Activated T-helper 17 cell treated with anti-CD3 and anti-CD28 coated beads, Interleukin-2, amount 50 U/mL, for 72 hours (primary cell): ENCODE measurements around the gene RNF157. TPM values are rescaled to one million over a fixed set of nuclear protein-coding genes. Genes with fewer than 3 reads are reported as not detected.
"Not testable (repeated sequence)": the region's sequence is repeated elsewhere in the genome, so short reads cannot be mapped to it uniquely, and the experiment has no call there.

Source experiments
- ATAC-seq: fragments of 150-1000 bp; cut with Tn5 transposase; replicated peaks from 2 replicates; pipeline ENCODE4 v1.10.0; 2021; ENCODE audit warnings: mild to moderate bottlenecking, moderate library complexity
- H3K27ac Mint-ChIP-seq: one replicate; pipeline ENCODE4 v1.8.0; 2022; ENCODE audit warnings: mixed read lengths
- H3K27me3 Mint-ChIP-seq: one replicate; pipeline ENCODE4 v1.8.0; 2022; ENCODE audit warnings: mixed read lengths
- H3K36me3 Mint-ChIP-seq: one replicate; pipeline ENCODE4 v1.8.0; 2022; ENCODE audit warnings: low read depth, mild to moderate bottlenecking, mixed read lengths
- H3K4me1 Mint-ChIP-seq: one replicate; pipeline ENCODE4 v1.8.0; 2022; ENCODE audit warnings: mixed read lengths
- H3K4me3 Mint-ChIP-seq: one replicate; pipeline ENCODE4 v1.8.0; 2022; ENCODE audit warnings: mild to moderate bottlenecking, mixed read lengths
- H3K9me3 Mint-ChIP-seq: one replicate; pipeline ENCODE4 v1.8.0; 2022; ENCODE audit warnings: mixed read lengths
- total RNA-seq, 2 donors: library from RNA; stranded (reverse); gene quantifications; one replicate each; pipeline ENCODE4 v1.2.3, GENCODE V29; 2022

The RNF157 gene
- total RNA-seq, 2 donors from 2014 or later: 15.5 to 17.4 TPM

- Mint-ChIP-seq H3K4me1 (peaks cover 29% of the 10 kb centered on the region), H3K27me3 (no peaks in the 10 kb centered on the region), H3K4me3 (peak within 1 kb of the TSS; percentile 96), H3K27ac (peak within 1 kb of the TSS; percentile 96), H3K36me3 (peaks cover 51% of the 10 kb centered on the region), H3K9me3 (no peaks in the 10 kb centered on the region)
- peak; percentile 87 for ATAC-seq
These were observed 24.7 kb upstream of the RNF157 start, which contains the start of gene UBALD2 for GRCh38 chr17:76264755-76265623. UBALD2 (plus strand) TSS chr17:76265348; CDS start chr17:76265506, 158 bp downstream.

- Mint-ChIP-seq H3K4me1 (peaks cover 24% of the 10 kb centered on the region), H3K27ac (peak overlapping the region; percentile 90), H3K9me3 (no peaks in the 10 kb centered on the region), H3K4me3 (peak overlapping the region; percentile 79), H3K27me3 (no peaks in the 10 kb centered on the region), H3K36me3 (peaks cover 45% of the 10 kb centered on the region)
- peak; percentile 1 for ATAC-seq
These were observed 24.1 kb upstream of the RNF157 start for GRCh38 chr17:76264425-76264754.

- H3K9me3 Mint-ChIP-seq: no peaks in the 10 kb centered on the region
- ATAC-seq: no peak
- no peaks in the 10 kb centered on the region for H3K27me3 Mint-ChIP-seq
- peak overlapping the region; percentile 90 for H3K27ac Mint-ChIP-seq
- H3K4me3 Mint-ChIP-seq: peak overlapping the region; percentile 79
- peaks cover 22% of the 10 kb centered on the region for H3K4me1 Mint-ChIP-seq
- H3K36me3 Mint-ChIP-seq: peaks cover 40% of the 10 kb centered on the region
These were observed 23.6 kb upstream of the RNF157 start for GRCh38 chr17:76263896-76264295.

- Mint-ChIP-seq H3K4me1 (peaks cover 22% of the 10 kb centered on the region), H3K27me3 (no peaks in the 10 kb centered on the region), H3K9me3 (no peaks in the 10 kb centered on the region), H3K27ac (peak overlapping the region; percentile 90), H3K36me3 (peaks cover 29% of the 10 kb centered on the region), H3K4me3 (peak overlapping the region; percentile 79)
- ATAC-seq: no peak
These were observed 22.5 kb upstream of the RNF157 start for GRCh38 chr17:76262732-76263344.

DNA sequence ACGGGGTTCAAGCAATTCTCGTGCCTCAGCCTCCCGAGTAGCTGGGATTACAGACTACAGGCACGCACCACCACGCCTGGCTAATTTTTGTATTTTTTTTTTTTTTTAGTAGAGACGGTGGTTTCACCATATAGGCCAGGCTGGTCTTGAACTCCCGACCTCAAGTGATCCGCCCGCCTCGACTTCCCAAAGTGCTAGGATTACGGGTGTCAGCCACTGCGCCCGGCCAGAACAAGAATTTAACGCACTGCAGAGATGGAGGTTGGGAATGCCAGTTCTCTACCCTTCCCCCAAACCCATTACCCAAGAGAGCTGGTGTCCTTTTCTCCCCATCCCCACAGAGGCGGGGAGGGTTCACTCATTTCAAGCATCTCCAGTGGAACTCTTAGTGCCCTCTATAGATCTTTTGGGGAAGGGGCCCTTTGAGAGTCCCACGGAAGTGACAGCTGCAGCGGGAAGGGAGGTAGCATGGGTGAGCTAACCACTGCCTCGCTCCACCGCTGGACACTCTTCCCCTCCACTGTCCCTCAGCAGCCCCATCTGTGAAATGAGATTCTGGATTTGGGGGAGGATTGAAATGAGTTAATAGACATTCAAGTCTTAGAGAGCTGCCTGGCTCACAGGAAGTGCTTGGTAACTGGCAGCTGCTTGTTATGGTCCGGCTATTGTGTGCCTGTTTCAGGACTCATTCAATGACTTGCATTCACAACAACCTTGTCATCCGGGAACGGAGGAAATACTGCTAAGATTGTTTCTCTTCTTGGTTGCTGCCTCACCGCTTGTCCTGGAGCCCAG, 21.3 kb upstream of the RNF157 start:
- H3K27me3 Mint-ChIP-seq: no peaks in the 10 kb centered on the region
- H3K4me3 Mint-ChIP-seq: no peak overlapping the region
- peaks cover 26% of the 10 kb centered on the region for H3K4me1 Mint-ChIP-seq
- H3K9me3 Mint-ChIP-seq: peaks cover 3% of the 10 kb centered on the region
- H3K27ac Mint-ChIP-seq: no peak overlapping the region
- H3K36me3 Mint-ChIP-seq: peaks cover 17% of the 10 kb centered on the region
- no peak for ATAC-seq

DNA sequence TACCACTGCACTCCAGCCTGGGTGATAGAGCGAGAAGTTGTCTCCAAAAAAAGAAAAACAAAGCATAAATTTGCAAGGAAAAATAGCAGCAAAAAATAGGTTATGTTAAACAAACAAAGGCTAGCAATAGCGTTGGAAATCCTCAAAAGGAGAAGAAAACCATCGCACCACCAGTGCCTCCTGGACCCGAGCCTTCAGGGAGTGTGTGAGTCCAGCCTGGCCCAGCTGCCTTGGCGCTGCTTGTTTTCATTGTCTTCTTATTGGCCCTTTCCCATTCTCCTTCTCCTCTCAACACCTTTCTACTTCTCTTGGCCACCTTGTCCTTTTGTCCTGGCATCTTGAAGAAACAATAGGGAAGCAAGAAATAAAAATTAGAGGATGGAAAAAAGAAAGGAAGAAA, 20.4 kb upstream of the RNF157 start:
- Mint-ChIP-seq H3K27ac (no peak overlapping the region), H3K4me3 (no peak overlapping the region), H3K4me1 (peaks cover 26% of the 10 kb centered on the region), H3K36me3 (peaks cover 8% of the 10 kb centered on the region), H3K27me3 (no peaks in the 10 kb centered on the region), H3K9me3 (peaks cover 3% of the 10 kb centered on the region)
- ATAC-seq: no peak

DNA sequence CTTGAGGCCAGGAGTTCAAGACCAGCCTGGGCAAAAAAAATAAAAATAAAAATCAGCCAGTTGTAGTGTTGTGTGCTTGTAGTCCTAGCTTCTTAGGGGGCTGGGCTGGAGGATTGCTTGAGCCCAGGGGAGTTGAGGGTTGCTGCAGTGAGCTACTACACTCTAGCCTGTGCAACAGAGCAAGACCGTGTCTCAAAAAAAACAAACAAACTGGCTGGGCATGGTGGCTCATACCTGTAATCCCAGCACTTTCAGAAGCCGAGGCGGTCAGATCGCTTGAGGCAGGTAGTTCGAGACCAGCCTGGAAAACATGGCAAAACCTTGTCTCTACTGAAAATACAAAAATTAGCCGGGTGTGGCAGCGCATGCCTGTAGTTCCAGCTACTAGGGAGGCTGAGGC, 19.9 kb upstream of the RNF157 start:
- H3K27me3 Mint-ChIP-seq: no peaks in the 10 kb centered on the region
- no peak for ATAC-seq
- no peak overlapping the region for H3K27ac Mint-ChIP-seq
- H3K9me3 Mint-ChIP-seq: peaks cover 3% of the 10 kb centered on the region
- H3K4me3 Mint-ChIP-seq: no peak overlapping the region
- H3K4me1 Mint-ChIP-seq: peaks cover 30% of the 10 kb centered on the region
- peaks cover 7% of the 10 kb centered on the region for H3K36me3 Mint-ChIP-seq

GRCh38 chr17:76256430-76257050, 16.2 kb upstream of the RNF157 start:
- Mint-ChIP-seq H3K4me3 (peak overlapping the region; percentile 60), H3K4me1 (peaks cover 25% of the 10 kb centered on the region), H3K27ac (peak overlapping the region; percentile 52)
- ATAC-seq: peak; percentile 9
- not testable (repeated sequence) for H3K36me3 Mint-ChIP-seq, H3K9me3 Mint-ChIP-seq, H3K27me3 Mint-ChIP-seq

DNA sequence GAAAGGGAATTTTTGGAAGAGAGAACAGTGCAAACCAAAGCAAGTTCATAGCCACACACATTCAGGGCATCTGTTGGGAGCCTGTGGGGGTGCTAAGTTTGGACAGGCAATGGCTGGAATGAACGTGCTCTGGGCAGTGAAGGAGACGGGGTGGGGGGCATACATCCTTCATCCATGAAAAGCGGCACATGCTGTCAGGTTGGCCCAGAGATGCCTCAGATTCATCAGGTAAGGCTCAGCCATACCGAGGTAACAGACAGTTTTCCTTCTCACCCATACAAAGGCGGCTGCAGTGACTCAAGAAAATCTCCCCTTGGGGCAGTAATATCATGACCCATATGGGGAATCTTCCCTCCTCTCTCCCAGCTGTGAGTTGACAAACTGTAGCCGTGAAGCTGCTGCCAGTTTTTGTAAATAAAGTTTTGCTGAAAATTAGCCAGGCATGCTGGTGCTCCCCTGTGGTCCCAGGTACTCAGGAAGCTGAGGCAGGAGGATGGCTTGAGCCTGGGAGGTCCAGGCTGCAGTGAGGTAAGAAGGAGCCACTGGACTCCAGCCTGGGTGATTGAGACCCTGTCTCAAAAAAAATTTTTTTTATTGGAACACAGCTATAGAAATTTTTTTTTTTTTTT, 15.6 kb upstream of the RNF157 start:
- no peak for ATAC-seq
- Mint-ChIP-seq H3K27ac (no peak overlapping the region), H3K27me3 (no peaks in the 10 kb centered on the region), H3K36me3 (no peaks in the 10 kb centered on the region), H3K9me3 (peaks cover 3% of the 10 kb centered on the region), H3K4me3 (peak overlapping the region; percentile 60), H3K4me1 (peaks cover 27% of the 10 kb centered on the region)

- ATAC-seq: no peak
- H3K9me3 Mint-ChIP-seq: peaks cover 3% of the 10 kb centered on the region
- peaks cover 25% of the 10 kb centered on the region for H3K4me1 Mint-ChIP-seq
- H3K36me3 Mint-ChIP-seq: no peaks in the 10 kb centered on the region
- no peak overlapping the region for H3K4me3 Mint-ChIP-seq
- H3K27me3 Mint-ChIP-seq: no peaks in the 10 kb centered on the region
- no peak overlapping the region for H3K27ac Mint-ChIP-seq
These were observed 14.0 kb upstream of the RNF157 start for GRCh38 chr17:76254275-76254674.

- H3K9me3 Mint-ChIP-seq: peaks cover 3% of the 10 kb centered on the region
- no peaks in the 10 kb centered on the region for H3K36me3 Mint-ChIP-seq
- no peak for ATAC-seq
- H3K4me3 Mint-ChIP-seq: no peak overlapping the region
- H3K27ac Mint-ChIP-seq: no peak overlapping the region
- no peaks in the 10 kb centered on the region for H3K27me3 Mint-ChIP-seq
- H3K4me1 Mint-ChIP-seq: peaks cover 25% of the 10 kb centered on the region
These were observed 13.5 kb upstream of the RNF157 start for GRCh38 chr17:76253841-76254240.

DNA sequence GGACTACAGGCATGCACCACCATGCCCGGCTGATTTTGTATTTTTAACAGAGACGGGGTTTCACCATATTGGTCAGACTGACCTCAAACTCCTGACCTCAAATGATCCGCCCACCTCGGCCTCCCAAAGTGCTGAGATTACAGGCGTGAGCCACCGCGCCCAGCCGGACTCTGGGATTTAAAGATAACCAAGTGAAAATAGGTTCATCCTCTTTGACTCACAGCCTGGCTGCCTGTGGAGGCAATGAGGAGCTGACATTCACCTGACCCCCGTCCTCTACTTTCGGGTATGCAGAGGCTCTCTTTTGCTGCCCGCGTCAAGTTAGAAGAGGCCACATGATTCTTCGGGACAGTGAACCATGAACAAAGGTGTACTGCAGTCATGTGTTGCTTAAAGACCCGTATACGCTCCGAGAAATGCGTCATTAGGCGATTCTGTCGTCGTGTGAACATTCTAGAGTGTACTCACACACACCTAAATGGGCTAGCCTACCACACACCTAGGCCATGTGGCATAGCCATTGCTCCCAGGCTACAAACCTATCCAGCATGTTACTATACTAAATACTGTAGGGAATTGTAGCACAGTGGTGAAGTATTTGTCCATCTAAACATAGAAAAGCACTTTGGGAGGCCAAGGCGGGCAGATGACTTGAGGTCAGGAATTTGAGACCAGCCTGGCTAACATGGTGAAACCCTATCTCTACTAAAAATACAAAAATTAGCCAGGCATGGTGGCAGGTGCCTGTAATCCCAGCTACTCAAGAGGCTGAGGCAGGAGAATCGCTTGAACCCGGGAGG, 12.9 kb upstream of the RNF157 start:
- H3K27me3 Mint-ChIP-seq, H3K9me3 Mint-ChIP-seq, H3K36me3 Mint-ChIP-seq: not testable (repeated sequence)
- Mint-ChIP-seq H3K27ac (peak overlapping the region; percentile 91), H3K4me1 (peaks cover 25% of the 10 kb centered on the region), H3K4me3 (peak overlapping the region; percentile 85)
- peak; percentile 53 for ATAC-seq
